Activated CD8-positive, alpha-beta T cell treated with anti-CD3 and anti-CD28 coated beads for 36 hours (primary cell): ENCODE results near the gene SRP54. TPM values are rescaled to one million over a fixed set of nuclear protein-coding genes. Genes with fewer than 3 reads are reported as not detected.
"Not testable (repeated sequence)": the region's sequence is repeated elsewhere in the genome, so short reads cannot be mapped to it uniquely, and the experiment has no call there.

Experiments used
- ATAC-seq: fragments of 200-7000 bp; cut with Tn5 transposase; one replicate; pipeline ENCODE4 v1.10.0; 2021; ENCODE audit warnings: mild to moderate bottlenecking, moderate library complexity
- CTCF ChIA-PET: fragments of 350-600 bp; sonication (Branson Sonifier 250); formaldehyde crosslinking; loops from one replicate; lab custom pipeline; 2021; ENCODE audit warnings: antibody characterized with exemption; lab: Charles Lee
- POLR2A ChIA-PET: fragments of 350-600 bp; sonication (Branson Sonifier 250); formaldehyde crosslinking; loops from one replicate; lab custom pipeline; 2021; ENCODE audit warnings: antibody characterized with exemption; lab: Charles Lee
- DNase-seq: peaks from one replicate; pipeline ENCODE4 v3.0.0-alpha.2; 2020
- H3K27ac Mint-ChIP-seq: one replicate; pipeline ENCODE4 v1.8.0; 2021; ENCODE audit warnings: mild to moderate bottlenecking, mixed read lengths
- H3K27me3 Mint-ChIP-seq: one replicate; pipeline ENCODE4 v1.8.0; 2021; ENCODE audit warnings: mixed read lengths
- H3K36me3 Mint-ChIP-seq: one replicate; pipeline ENCODE4 v1.8.0; 2021; ENCODE audit warnings: low read depth, mixed read lengths
- H3K4me1 Mint-ChIP-seq: one replicate; pipeline ENCODE4 v1.8.0; 2021; ENCODE audit warnings: low read depth, mixed read lengths
- H3K4me3 Mint-ChIP-seq: one replicate; pipeline ENCODE4 v1.8.0; 2021; ENCODE audit warnings: mild to moderate bottlenecking, moderate library complexity, mixed read lengths
- H3K9me3 Mint-ChIP-seq: one replicate; pipeline ENCODE4 v1.8.0; 2021; ENCODE audit warnings: mixed read lengths
- intact Hi-C: fragments of 100-400 bp; cut with micrococcal nuclease; formaldehyde crosslinking; loops from one replicate; pipeline ENCODE4 v1.10.0; 2022
- total RNA-seq, 2 experiments: library from RNA; stranded (reverse); gene quantifications; one replicate each; pipeline ENCODE4 v1.2.3, GENCODE V29; 2021
- TF ChIP-seq, protein P1 (sequence below): fragments of 200-600 bp; IDR thresholded peaks from one replicate; pipeline ENCODE4 v1.8.0; 2022; ENCODE audit warnings: antibody characterized with exemption, mild to moderate bottlenecking

SRP54 gene
- total RNA-seq, 2 experiments from 2014 or later = 79.6 to 79.8 TPM

DNA sequence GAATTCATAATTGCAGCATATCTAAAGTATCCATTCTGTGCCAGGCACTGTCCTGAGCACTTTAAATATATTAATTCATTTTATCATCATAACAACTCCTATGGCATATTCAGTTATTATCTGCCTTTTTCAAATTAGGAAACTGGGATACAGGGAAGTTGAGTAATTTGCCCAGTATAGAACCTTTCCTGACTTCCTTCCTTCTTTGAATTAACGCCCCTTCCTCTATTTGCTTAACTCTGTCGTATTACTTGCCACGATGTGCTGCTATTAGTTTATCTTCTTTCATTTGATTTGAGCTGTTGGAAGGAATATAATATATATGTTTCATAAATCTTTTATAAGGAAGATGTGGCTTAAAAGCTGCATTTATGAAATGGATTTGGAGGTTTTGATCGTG, 37.9 kb downstream of the SRP54 start:
- ChIA-PET CTCF (no interaction called here), POLR2A (interaction anchor here (1.6 kb wide), 1 partner anchor 11 kb away, joined by 4 read pairs; no protein-coding TSS in a partner anchor)
- intact Hi-C loops = no loop called here
- H3K4me1 Mint-ChIP-seq = no peaks in the 10 kb centered on the region
- ATAC-seq (no peak), DNase-seq (no peak)
- no peak overlapping the region for H3K27ac Mint-ChIP-seq
- peaks cover 36% of the 10 kb centered on the region for H3K36me3 Mint-ChIP-seq
- TF ChIP-seq, protein P1, sequence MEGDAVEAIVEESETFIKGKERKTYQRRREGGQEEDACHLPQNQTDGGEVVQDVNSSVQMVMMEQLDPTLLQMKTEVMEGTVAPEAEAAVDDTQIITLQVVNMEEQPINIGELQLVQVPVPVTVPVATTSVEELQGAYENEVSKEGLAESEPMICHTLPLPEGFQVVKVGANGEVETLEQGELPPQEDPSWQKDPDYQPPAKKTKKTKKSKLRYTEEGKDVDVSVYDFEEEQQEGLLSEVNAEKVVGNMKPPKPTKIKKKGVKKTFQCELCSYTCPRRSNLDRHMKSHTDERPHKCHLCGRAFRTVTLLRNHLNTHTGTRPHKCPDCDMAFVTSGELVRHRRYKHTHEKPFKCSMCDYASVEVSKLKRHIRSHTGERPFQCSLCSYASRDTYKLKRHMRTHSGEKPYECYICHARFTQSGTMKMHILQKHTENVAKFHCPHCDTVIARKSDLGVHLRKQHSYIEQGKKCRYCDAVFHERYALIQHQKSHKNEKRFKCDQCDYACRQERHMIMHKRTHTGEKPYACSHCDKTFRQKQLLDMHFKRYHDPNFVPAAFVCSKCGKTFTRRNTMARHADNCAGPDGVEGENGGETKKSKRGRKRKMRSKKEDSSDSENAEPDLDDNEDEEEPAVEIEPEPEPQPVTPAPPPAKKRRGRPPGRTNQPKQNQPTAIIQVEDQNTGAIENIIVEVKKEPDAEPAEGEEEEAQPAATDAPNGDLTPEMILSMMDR = no peak
- no peaks in the 10 kb centered on the region for H3K27me3 Mint-ChIP-seq
- no peak overlapping the region for H3K4me3 Mint-ChIP-seq
- no peaks in the 10 kb centered on the region for H3K9me3 Mint-ChIP-seq

DNA sequence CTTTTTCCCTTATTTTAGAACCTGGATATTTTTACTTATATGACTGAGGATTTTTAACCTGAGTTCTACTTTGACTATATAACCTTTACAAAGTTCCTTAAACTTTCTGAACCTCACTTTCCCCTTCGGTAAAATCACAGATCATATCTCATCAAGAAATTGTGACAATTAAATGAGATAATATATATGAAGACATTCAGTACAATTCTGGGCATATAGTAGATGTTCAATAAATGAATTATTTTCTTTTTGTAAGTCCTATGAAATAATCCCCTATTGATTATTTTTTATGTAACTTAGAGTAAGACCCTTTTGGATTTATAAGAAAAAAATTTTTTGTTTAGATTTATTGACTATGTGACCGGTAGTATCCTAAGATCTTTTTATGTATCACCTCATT, 45.6 kb downstream of the SRP54 start:
- Mint-ChIP-seq H3K9me3 (peaks cover 4% of the 10 kb centered on the region), H3K4me1 (no peaks in the 10 kb centered on the region), H3K27me3 (no peaks in the 10 kb centered on the region), H3K36me3 (peaks cover 42% of the 10 kb centered on the region), H3K27ac (no peak overlapping the region), H3K4me3 (no peak overlapping the region)
- TF ChIP-seq, protein P1 = no peak
- intact Hi-C loops = no loop called here
- ATAC-seq (no peak), DNase-seq (no peak)
- POLR2A ChIA-PET = no interaction called here
- CTCF ChIA-PET = no interaction called here

DNA sequence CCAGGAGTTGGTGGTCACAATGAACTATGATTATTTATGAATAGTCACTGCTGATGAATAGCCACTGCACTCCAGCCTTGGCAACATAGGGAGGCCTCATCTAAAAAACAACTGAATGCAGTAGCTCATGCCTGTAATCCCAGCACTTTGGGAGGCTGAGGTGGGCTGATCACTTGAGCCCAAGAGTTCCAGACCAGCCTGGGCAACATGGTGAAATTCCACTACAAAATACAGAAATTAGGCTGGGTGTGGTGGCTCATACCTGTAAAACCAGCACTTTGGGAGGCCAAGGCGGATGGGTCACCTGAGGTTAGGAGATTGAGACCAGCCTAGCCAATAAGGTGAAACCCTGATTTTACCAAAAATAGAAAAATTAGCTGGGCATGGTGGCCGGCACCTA, 49.8 kb downstream of the SRP54 start:
- peaks cover 20% of the 10 kb centered on the region for H3K9me3 Mint-ChIP-seq
- DNase-seq = no peak
- no peaks in the 10 kb centered on the region for H3K4me1 Mint-ChIP-seq
- no peaks in the 10 kb centered on the region for H3K27me3 Mint-ChIP-seq
- ChIA-PET CTCF (interaction anchor here (0.6 to 0.7 kb wide), 2 partner anchors 14 to 942 kb away, joined by 3 read pairs; no protein-coding TSS in a partner anchor), POLR2A (no interaction called here)
- intact Hi-C loops = no loop called here
- ATAC-seq = no peak
- H3K27ac Mint-ChIP-seq = no peak overlapping the region
- H3K4me3 Mint-ChIP-seq = no peak overlapping the region
- TF ChIP-seq, protein P1 = no peak
- H3K36me3 Mint-ChIP-seq = peaks cover 47% of the 10 kb centered on the region

DNA sequence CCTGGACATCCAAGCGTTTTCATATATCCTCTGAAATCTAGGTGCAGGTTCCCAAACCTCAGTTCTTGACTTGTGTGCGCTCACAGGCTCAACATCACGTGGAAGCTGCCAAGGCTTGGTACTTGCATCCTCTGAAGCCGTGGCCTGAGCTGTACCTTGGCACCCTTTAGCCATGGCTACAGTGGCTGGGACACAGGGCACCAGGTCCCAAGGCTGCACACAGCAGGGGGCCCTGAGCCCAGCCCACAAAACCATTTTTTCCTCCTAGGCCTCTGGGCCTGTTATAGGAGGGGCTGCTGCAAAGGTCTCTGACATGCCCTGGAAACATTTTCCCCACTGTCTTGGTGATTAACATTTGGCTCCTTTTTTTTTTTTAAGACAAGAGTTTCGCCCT, 51.6 kb downstream of the SRP54 start:
- POLR2A ChIA-PET = no interaction called here
- no peak overlapping the region for H3K27ac Mint-ChIP-seq
- H3K9me3 Mint-ChIP-seq = peaks cover 20% of the 10 kb centered on the region
- TF ChIP-seq, protein P1 = no peak
- ATAC-seq = no peak
- H3K4me3 Mint-ChIP-seq = no peak overlapping the region
- CTCF ChIA-PET = no interaction called here
- H3K27me3 Mint-ChIP-seq = no peaks in the 10 kb centered on the region
- no peak for DNase-seq
- no peaks in the 10 kb centered on the region for H3K4me1 Mint-ChIP-seq
- intact Hi-C loops = no loop called here
- H3K36me3 Mint-ChIP-seq = peaks cover 40% of the 10 kb centered on the region

DNA sequence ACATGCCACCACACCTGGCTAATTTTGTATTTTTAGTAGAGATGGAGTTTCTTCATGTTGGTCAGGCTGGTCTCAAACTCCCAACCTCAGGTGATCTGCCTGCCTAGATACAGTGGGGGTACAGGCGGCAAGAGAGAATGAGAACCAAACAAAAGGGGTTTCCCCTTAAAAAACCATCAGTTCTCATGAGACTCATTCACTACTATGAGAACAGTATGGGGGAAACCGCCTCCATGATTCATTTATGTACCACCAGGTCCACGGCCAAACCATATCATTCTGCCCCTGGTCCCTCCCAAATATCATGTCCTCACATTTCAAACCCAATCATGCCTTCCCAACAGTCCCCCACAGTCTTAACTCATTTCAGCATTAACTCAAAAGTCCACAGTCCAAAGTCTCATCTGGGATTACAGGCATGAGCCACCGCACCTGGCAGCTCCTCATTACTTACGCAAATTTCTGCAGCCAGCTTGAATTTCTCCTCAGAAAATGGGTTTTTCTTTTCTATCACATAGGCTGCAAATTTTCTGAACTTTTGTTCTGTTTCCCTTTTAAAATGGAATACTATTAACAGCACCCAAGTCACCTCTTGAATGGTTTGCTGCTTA, 52.3 kb downstream of the SRP54 start:
- intact Hi-C loops, H3K4me3 Mint-ChIP-seq, CTCF ChIA-PET, ATAC-seq, H3K27me3 Mint-ChIP-seq, H3K4me1 Mint-ChIP-seq, DNase-seq, POLR2A ChIA-PET, H3K27ac Mint-ChIP-seq: not testable (repeated sequence)
- H3K9me3 Mint-ChIP-seq = peaks cover 20% of the 10 kb centered on the region
- H3K36me3 Mint-ChIP-seq = peaks cover 36% of the 10 kb centered on the region

DNA sequence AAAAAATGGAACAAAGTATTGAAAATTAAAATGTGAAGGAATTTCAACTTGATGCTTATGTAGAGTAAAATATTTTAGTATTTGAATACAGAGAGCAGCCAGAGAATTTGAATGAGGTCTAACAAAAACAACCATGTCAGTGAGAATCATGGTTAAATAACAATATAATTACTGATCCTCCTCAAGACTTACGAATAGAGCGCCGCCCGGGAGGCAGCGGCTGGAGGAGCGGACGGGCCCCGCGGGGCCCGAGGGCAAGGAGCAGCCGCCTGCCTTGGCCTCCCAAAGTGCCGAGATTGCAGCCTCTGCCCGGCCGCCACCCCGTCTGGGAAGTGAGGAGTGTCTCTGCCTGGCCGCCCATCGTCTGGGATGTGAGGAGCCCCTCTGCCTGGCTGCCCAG, 55.5 kb downstream of the SRP54 start:
- ATAC-seq, DNase-seq, POLR2A ChIA-PET, H3K27me3 Mint-ChIP-seq, H3K27ac Mint-ChIP-seq, H3K4me3 Mint-ChIP-seq, H3K4me1 Mint-ChIP-seq, intact Hi-C loops, CTCF ChIA-PET: not testable (repeated sequence)
- H3K9me3 Mint-ChIP-seq = peaks cover 17% of the 10 kb centered on the region
- peaks cover 19% of the 10 kb centered on the region for H3K36me3 Mint-ChIP-seq
